HG02623 (cell line): ENCODE data around the gene CD79B.

Experiments
- ATAC-seq: cut with Tn5 transposase; IDR thresholded peaks from one replicate; pipeline ENCODE4 v1.9.1; 2021; ENCODE audit warnings: moderate library complexity; ENCODE audit not compliant: unreplicated experiment

Gene CD79B

DNA sequence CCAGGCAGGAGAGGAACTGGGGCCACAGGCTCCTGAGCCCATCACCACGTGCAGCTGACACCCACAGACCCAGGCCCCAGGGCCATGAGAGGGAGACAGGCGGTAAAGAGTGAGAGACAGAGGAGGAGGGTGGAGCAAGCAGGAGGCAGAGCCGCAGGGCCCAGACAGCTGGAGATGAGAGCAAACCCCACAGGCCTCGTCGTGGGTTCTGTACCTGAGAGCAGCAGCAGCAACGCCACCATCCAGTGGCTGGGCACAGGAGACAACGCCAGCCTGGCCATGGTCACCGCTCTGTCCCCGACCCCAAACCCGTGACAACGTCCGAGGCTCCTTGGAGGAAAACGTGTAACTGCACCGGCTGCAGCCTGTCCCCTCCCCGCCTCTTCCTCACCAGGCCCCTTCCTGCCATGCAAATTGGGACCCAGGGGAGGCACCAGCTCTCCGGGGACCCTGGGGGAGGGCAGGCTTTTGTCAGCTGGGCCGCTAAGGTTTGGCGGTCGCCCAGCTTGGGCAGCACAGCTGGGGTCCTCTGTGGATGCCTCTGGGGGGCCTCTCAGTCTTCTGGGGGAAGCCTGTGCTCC lies at the start of gene CD79B:
Gene CD79B (minus strand): TSS at position 351 of the 581 bp plus-strand sequence. CDS start 70 bp downstream, at position 281.
- peak; percentile 73 for ATAC-seq

DNA sequence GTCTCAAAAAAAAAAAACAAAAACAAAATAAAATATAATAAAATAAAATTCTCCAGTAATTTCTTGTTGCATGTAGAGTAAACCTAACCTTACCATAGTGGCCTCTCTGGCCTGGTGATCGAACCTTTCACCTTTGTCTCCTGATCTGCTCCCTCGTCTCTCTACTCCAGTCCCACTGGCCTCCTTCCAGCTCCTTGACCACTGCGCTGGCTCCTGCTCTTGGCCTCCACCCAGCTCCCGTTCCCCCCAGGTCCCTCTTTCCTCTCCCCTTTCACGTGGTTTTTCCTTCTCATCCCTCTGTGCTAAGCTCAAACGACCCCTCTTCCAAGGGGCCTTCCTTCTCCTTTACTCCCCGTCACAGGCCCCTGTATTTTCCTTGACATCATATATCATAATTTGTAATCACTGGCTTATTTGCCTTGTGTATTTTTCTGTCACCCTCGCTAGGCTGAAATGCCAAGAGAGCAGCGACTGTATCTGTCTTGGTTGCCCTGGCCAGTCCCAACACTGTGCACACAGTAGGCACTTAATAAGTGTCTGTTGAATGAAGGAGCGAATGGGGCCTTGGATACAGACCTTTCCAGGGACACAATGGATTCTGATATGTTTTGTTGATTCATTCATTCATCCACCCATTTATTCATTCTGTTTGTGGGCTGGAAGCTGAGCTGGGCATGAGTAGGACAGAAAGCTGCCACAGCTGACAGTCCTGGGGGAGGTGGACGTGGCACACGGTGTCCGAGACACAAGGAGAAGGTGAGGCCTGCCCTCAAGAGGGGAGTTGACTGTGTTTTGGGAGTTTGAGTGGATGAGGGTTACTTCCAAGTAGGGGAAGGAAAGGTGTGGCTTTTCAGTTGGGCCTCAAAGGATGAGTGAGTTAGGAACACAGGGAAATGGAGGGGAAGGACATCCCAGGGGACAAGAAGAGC lies 46.4 kb upstream of the CD79B start:
- ATAC-seq: no peak

DNA sequence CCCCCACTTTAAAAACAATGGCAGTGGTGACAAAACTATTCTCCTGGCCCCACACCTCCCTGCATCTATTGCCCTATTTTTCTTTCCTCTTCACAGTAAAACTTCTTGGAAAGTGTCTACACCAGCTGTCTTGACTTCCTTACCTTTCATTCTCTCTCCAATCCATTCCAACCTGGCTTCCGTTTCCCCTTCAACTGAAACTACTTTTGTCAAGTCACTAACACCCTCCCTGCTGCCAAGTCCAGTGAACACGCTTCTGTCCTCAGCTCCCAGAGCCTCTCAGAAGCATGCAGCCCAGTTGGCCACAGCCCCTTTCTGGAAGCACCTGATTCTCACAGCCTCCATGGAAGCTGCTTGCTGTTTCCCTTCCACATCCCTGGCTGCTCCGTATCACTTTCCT lies 44.6 kb upstream of the CD79B start:
- no peak for ATAC-seq

GRCh38 chr17:63975541-63976092 lies 43.5 kb upstream of the CD79B start:
- no peak for ATAC-seq

DNA sequence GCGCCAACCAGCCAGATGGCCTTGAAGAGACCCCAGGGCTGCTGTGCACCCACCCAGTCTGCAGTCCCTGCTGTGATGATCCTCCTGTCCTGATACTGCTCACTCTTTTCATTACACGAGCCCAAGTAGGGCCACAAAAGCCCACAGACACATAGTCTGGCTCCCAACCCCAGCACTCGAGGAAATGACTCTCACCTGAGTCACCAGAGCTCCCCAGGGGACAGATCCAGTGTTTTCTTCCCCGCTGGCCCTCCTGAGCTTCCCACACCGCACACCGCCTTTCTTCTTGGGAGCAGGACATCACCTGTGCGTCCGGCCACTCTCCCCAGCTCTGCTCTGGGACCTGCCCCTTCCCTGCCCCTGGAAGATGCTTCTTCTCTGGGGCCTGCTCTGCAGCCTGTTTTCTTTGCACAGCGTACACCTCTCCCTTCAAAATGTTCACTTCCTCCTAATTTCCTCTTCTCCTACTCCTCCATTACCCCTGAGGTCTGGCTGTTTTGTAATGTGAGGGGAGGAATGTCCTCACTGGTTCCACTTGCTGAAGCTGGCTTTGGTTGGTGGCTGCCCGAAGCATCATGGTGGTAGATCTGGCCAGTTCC lies 42.6 kb upstream of the CD79B start:
- ATAC-seq: no peak

DNA sequence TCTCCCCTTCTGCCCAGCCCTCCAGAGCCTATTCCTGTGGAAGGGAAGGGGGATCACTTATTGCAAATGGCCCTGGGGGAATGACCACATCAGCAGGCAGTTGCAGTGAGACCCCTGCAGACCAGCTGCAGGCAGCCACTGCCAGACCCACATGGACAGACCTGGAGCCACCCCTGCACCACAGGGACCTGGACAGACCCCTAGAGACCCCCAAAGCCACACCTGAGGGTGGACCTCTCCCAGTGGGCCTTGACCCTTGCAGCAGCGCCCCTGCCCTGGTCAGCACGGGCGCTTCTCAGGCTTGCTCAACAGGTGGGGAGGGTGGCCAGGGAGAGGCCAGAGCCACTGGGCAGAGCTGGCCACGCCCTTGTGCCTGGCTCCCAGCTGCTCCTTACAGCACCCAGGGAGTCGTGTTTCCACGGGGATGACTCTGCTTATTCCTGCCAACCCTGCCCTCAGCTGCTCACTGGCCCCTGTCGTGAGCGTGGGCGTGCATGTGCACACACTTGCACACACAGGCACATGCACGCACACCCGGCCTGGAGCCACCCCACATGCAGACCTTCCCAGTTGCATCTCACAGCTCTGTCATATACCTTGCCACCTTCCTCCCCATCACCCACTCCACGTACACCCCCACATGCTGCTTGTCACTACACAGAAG lies 41.9 kb upstream of the CD79B start:
- ATAC-seq: no peak

GRCh38 chr17:63973247-63973646 lies 41.1 kb upstream of the CD79B start:
- ATAC-seq: no peak

DNA sequence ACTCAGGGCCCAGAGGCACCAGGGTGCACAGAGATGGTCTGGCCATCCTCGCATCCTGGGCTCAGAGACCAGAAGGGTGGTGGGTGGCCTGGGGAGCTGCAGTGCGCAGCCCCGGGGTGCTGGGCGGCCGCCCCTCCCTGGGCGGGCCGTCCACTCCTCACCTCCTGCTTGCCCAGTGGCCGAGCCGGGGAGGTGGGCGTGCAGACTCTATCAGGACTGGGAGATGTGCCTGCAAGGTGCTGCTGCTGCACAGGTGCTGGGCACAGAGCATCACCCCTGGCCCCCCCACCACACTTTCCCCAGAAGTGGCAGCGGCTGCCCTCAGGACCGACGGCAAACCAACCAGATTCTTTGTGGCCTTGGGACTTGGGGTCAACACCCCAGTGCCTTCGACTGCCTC lies 40.7 kb upstream of the CD79B start, which contains the start of gene SCN4A:
Gene SCN4A (minus strand): TSS at position 123 of the 400 bp plus-strand sequence. CDS start 77 bp downstream, at position 46.
- no peak for ATAC-seq

DNA sequence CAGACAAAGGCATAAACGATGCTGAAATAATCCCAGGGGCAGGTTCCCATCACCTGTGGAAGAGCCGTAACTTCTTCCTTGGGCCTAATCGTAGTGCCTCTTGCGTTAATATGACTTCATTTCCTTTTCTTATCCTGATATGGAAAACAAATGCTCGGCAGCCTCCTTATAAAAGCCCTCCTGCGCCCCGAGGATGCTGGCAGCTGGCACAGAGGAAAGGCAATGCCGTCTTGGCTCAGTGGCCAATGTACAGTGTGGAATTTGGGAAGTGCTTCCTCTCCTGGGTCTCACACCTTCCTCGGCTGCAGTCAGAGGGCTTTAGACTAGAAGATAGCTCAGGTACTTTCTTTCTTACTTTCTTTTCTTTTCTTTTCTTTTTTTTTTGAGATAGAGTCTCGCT lies 37.1 kb upstream of the CD79B start:
- ATAC-seq: no peak

- ATAC-seq: no peak
Measured at GRCh38 chr17:63967953-63968352, 35.8 kb upstream of the CD79B start.

DNA sequence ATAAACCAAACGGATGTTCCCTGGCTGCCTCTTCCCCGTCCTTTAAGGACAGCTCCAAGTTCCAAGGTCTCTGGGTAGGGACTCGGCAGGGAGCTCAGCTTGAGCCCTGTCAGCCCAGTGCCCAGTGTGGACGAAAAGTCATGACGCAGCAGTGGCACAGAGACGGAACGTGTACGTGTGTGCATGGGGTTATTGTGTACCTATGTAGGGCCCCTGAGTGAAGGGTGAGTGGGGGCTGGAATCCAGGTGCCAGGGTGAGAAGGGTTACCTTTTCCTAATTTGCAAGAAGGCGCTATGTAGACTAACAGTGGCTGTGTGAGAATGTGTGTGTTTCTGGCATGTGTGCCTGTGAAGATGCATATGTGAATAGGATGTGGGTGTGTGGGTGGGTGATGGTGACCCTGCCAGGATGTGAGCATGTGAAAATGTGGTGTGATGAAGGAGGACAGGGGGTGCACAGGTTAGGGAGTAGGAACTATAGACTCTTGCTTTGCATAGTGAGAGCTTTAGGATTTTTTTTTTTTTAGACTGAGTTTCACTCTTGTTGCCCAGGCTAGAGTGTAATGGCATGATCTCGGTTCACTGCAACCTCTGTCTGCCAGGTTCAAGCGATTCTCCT lies 34.6 kb upstream of the CD79B start:
- ATAC-seq: peak; percentile 53

DNA sequence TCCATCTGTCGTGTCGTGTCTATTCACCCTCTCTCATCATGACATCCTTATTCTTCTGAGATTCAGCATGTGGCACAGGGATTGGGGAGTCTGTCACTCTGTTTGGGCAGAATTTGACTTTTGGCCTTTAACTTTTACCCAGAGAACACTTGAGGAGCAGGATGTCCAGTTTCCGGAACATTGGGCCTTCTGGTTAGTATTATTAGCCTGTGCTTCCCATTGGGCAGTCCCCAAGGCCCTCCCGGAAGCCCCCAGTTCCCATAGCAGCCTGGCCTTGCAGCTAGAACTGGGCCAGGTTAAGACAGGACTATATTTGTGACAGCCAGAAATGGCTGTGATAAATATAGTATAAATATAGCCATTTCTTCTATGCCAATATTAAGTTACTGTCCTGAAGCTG lies 31.0 kb upstream of the CD79B start:
- no peak for ATAC-seq

DNA sequence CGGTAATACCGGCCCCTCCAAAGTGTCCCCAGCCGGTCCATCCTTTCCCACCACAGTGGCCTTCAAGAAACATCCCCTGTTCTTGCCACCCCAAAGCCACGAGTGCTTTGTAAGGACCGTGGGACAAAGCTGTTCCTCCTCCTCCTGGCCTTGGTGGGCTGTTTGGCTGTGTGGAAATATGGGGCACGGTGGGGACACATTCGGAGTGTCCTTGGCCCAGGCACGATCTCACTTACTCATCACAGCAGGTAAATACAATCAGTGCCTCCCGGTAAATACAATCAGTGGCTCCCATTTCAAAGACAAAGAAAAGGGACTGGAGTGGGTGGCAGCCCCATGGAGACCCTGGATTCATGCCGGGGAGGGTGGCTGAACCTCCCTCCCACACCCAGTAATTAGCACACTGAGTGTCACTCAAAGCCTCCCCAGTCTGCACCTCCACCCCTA lies 30.2 kb upstream of the CD79B start:
- ATAC-seq: no peak

DNA sequence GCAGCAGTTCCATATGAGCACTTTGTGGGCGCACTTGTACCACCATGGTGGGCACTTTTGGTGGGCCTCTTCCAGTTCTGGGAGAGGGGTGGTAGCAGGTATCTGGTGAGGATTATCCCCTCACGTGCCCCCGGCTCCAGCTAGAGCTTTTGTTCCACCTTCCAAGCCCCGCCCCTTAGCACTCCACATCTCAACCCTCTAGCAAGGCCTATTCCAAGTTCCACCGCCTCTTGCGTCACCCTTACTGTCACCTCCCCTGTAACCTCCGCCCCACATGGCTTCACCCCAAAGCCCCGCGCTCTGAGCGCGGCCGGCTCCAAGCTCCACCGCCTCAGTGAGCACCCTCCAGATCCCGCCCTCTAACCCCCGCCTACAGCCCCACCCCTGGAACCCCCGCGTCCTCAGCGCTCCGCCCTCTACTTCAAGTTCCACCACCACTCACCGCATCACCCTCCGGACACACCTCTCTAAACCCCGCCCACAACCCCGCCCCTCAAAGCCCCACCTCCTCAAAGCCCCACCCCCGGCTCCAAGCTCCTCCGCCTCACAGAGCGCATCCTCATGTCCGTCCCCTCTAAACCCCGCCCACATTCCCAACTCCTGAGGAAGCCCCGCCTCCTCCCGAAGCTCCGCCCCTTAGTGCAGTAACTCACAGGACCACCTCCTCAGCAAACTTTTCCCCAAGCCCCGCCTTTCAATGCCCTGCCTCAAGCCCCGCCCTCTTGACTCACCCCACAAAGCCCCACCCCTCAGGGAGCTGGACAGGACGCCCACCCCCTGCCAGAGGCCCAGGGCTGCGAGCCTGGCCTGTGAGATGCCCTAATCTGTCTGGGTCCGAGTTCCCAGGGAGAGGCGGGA lies 29.5 kb upstream of the CD79B start:
- no peak for ATAC-seq

DNA sequence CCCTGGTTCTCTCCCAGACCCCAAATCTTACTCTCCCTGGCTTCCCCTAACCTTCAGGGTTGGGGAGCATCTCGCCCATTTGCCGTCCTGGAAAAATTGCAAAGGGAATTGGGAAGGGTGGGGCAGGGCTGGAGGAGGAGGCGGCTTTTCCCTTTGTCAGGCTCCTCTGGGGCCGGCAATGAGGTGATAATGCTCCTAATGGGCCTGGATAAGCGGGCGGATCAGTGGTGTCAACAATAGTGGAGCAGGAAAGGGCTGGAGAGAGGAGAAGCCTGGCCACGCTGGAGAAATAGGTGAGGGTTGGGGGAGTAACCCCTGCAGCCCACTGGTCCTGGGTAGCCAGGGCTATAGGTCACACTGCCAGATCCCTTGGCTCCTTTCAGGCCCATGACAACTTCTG lies 28.3 kb upstream of the CD79B start:
- no peak for ATAC-seq

DNA sequence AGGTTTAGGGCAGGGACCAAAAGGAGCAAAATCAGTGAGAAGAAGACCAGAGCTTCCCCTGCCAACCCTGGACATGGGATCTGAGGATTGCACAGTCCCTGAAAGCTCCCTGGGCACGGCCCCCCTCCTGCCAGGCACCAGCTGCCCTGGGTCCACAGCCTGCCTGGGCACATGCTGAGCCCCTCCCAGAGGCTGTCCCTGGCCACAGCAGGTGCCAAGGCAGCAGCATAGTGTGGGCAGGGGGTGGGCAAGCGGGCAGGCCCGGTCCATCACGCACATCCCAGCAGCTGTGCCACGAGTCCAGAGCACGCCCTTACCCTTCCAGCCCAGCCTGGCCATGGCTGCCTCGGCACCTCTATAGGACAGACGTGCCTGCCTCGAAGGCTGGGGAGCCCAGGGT lies 27.9 kb upstream of the CD79B start:
- ATAC-seq: no peak

DNA sequence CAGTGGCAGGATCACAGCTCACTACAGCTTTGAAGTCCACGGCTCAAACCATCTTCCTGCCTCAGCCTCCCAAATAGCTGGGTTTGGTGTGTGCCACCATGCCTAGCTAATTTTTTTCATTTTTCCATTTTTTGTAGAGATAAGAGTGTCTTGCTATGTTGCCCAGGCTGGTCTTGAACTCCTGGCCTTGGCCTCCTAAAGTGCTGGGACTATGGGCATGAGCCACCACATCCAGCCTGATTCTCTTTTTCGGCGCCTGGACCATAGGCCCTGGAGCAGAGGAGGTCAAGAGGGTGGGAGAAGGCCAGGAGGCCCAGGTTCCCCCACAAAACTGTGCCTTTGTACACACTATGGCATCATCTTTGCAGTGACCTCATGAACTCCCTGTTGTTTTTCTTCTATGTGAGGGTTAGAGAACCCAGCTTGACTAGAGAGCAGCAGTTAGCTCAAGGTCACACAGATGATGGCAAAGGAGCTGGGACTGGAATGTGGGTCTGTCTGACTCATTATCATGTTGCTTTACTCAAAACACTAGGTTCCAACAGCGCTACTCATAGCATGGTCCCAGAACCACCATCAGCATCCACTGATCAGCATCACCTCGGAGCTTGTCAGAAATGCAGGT lies 24.3 kb upstream of the CD79B start:
- ATAC-seq: no peak

DNA sequence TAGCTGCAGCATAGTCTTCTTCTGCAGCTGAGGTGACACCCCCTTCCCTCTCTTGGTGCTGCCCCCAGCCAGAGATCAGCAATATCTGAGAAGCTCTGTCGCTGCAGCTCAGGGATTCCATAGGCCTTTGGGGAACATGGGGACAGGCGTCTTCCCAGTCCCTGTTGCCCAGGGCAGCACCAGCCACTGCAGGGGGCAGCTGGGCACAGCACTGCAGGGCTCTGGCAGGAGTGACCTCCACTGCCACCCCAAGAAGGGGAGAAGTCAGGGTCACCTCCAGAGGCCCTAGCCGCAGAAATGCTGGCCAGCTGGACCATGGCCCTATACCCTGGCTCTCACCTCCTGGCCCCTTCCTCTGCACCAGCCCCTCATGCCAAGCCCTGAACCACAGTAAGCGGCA lies 23.7 kb upstream of the CD79B start:
- ATAC-seq: no peak

- no peak for ATAC-seq
Measured at GRCh38 chr17:63955232-63955631, 23.1 kb upstream of the CD79B start.
